ENCODE measurements around the gene RBM12. TPM values are rescaled to one million over a fixed set of nuclear protein-coding genes. Genes with fewer than 3 reads are reported as not detected.
"Not testable (repeated sequence)": the region's sequence is repeated elsewhere in the genome, so short reads cannot be mapped to it uniquely, and the experiment has no call there.

The RBM12 gene
- total and polyA plus RNA-seq, 8 donors, result 69.5 to 103 (median 85.5) TPM

DNA sequence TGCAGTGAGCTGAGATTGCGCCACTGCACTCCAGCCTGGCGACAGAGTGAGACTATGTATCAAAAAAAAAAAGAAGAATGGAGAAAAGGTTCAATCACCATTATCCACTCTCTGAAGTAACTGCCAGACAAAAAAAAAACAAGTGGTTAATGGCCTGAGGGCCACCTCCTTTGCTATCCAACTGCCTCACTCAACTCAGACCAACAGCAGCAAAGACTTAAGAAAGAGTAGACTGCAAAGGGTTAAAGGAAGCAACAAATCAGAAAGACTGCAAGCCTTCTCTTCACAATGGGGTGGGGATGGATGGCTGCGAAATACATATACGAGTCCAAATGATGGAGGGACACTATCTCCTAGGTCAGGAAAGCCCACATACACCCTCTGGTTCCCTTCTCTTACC, 31.3 kb upstream of the RBM12 start:
- Histone ChIP-seq H3K4me3 (no peak overlapping the region), H3K27me3 (no peaks in the 10 kb centered on the region), H3K36me3 (peaks cover 0 to 43% of the 10 kb centered on the region in 2 donors), H3K27ac (no peak overlapping the region), H3K9me3 (no peaks in the 10 kb centered on the region), H3K4me1 (peaks cover 10 to 28% of the 10 kb centered on the region in 2 donors)
- intact Hi-C loops (cut with DNase I), result no loop called here
- DNase-seq (no peak), ATAC-seq (no peak)
- TF ChIP-seq, protein P1, sequence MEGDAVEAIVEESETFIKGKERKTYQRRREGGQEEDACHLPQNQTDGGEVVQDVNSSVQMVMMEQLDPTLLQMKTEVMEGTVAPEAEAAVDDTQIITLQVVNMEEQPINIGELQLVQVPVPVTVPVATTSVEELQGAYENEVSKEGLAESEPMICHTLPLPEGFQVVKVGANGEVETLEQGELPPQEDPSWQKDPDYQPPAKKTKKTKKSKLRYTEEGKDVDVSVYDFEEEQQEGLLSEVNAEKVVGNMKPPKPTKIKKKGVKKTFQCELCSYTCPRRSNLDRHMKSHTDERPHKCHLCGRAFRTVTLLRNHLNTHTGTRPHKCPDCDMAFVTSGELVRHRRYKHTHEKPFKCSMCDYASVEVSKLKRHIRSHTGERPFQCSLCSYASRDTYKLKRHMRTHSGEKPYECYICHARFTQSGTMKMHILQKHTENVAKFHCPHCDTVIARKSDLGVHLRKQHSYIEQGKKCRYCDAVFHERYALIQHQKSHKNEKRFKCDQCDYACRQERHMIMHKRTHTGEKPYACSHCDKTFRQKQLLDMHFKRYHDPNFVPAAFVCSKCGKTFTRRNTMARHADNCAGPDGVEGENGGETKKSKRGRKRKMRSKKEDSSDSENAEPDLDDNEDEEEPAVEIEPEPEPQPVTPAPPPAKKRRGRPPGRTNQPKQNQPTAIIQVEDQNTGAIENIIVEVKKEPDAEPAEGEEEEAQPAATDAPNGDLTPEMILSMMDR (IDR thresholded peaks at IDR 0.05), result no peak

DNA sequence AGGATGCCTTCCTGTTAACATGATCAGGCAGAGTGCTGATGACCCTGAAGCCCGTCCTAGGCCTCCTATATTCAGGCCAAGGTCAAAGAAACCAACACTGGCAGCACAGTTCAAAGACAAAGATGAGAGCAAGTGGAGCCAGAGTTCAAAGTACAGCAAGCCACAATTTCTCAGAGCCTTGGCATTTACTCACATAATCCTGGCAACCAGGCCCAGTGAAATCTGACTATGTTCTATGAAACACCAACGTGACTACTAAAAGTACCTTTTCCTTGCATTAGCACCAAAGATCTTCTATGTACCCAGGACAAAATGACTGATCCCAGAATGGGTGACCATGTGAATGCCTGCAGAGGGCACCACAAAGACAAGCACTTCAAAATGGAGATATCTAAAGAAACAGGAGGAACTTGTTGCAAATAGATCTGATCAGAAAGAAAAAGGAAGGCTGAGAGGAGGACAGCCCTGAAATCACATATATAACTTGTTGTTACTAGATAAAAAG, 30.6 kb upstream of the RBM12 start:
- Histone ChIP-seq H3K36me3 (peaks cover 0 to 48% of the 10 kb centered on the region in 2 donors), H3K4me3 (no peak overlapping the region), H3K27me3 (no peaks in the 10 kb centered on the region), H3K4me1 (peaks cover 10 to 22% of the 10 kb centered on the region in 2 donors), H3K27ac (no peak overlapping the region), H3K9me3 (no peaks in the 10 kb centered on the region)
- DNase-seq (no peak), ATAC-seq (no peak)
- TF ChIP-seq, protein P1 (IDR thresholded peaks at IDR 0.05), result no peak
- intact Hi-C loops (cut with DNase I), result no loop called here

DNA sequence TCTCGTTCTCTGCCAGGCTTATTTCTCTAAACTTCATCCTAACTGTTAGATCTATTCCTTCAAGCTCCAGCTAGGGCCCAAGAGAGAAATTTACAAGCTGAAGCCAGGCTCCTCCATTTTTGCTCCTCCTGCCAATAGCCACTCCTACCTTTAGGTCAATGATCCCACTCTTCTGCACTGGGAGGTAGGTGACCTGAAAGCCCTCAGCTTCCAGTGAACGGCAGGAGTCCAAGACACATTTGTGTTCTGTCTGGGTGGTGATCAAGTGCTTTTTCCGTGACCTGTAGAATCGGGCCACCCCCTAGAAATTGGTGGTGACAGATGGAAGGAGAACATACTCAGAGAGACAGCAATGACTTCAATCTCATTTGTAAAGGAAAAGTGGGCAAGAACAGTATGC, 25.6 kb upstream of the RBM12 start:
- H3K36me3 ChIP-seq, result peaks cover 0 to 94% of the 10 kb centered on the region in 2 donors
- H3K27ac ChIP-seq, result no peak overlapping the region
- DNase-seq (no peak), ATAC-seq (no peak)
- no peak overlapping the region for H3K4me3 ChIP-seq
- intact Hi-C loops (cut with DNase I), result no loop called here
- TF ChIP-seq, protein P1 (IDR thresholded peaks at IDR 0.05), result no peak
- H3K27me3 ChIP-seq, result no peaks in the 10 kb centered on the region
- H3K9me3 ChIP-seq, result no peaks in the 10 kb centered on the region
- H3K4me1 ChIP-seq, result no peaks in the 10 kb centered on the region

DNA sequence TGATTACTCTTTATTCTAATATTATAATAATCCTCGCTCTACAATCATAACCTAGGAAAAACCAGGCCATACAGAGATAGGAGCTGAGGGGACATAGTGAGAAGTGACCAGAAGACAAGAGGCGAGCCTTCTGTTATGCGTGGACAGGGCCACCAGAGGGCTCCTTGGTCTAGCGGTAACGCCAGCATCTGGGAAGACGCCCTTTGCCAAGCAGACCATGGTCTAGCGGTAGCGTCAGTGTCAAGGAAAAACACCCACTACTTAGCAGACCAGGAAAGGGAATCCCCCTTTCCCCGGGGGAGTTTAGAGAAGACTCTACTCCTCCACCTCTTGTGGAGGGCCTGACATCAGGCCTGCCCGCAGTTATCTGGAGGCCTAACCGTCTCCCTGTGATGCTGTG, 22.2 kb upstream of the RBM12 start:
- intact Hi-C loops (cut with DNase I); H3K4me3 ChIP-seq; H3K27ac ChIP-seq; ATAC-seq; H3K4me1 ChIP-seq; H3K9me3 ChIP-seq; DNase-seq; H3K27me3 ChIP-seq: not testable (repeated sequence)
- peaks cover 0 to 84% of the 10 kb centered on the region in 2 donors for H3K36me3 ChIP-seq

DNA sequence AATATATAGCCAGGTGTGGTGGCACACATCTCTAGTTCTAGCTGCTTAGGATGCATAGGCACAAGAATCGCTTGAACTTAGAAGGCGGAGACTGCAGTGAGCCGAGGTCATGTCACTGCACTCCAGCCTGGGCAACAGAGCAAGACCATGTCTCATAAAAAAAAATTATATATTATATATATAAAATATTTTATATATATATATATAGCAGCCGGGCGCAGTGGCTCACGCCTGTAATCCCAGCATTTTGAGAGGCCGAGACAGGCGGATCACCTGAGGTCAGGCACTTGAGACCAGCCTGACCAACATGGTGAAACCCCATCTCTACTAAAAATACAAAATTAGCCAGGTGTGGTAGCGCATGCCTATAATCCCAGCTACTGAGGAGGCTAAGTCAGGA, 20.7 kb upstream of the RBM12 start:
- H3K4me3 ChIP-seq; H3K4me1 ChIP-seq; H3K27me3 ChIP-seq; DNase-seq; H3K27ac ChIP-seq; ATAC-seq; H3K9me3 ChIP-seq; intact Hi-C loops (cut with DNase I): not testable (repeated sequence)
- H3K36me3 ChIP-seq, result peaks cover 0 to 74% of the 10 kb centered on the region in 2 donors

DNA sequence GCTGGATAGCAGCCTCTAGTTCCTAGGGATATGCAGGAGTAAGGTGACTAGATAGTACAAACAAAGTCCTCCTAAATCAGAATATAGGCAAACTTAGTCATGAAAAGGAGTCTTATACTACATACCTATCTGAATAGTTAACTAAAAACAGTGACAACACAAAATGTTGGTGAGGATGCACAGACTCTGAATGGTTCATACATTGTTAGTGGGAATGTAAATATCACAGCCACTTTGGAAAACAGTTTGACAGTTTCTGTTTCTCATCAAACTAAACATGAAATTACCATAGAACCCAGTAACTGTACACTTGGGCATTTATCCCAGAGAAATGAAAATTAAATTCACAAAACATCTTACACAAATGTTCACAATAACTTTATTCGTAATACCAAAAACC, 17.3 kb upstream of the RBM12 start:
- H3K36me3 ChIP-seq, result peaks cover 0 to 73% of the 10 kb centered on the region in 2 donors
- H3K9me3 ChIP-seq, result no peaks in the 10 kb centered on the region
- H3K27ac ChIP-seq, result no peak overlapping the region
- no peak overlapping the region for H3K4me3 ChIP-seq
- ATAC-seq, result no peak
- intact Hi-C loops (cut with DNase I), result no loop called here
- H3K27me3 ChIP-seq, result no peaks in the 10 kb centered on the region
- TF ChIP-seq, protein P1 (IDR thresholded peaks at IDR 0.05), result no peak
- DNase-seq, result no peak
- H3K4me1 ChIP-seq, result peaks cover 0 to 8% of the 10 kb centered on the region in 2 donors

All from left lung (tissue), 10 donors.